ENCODE measurements around the gene BCLAF3. TPM values are rescaled to one million over a fixed set of nuclear protein-coding genes. Genes with fewer than 3 reads are reported as not detected.
A peak's percentile ranks its signal among the peaks of the same experiment; 100 is the strongest.

The BCLAF3 gene
- total RNA-seq, 4 donors from 2014 or later = 11.6 to 22.2 (median 16.5) TPM

DNA sequence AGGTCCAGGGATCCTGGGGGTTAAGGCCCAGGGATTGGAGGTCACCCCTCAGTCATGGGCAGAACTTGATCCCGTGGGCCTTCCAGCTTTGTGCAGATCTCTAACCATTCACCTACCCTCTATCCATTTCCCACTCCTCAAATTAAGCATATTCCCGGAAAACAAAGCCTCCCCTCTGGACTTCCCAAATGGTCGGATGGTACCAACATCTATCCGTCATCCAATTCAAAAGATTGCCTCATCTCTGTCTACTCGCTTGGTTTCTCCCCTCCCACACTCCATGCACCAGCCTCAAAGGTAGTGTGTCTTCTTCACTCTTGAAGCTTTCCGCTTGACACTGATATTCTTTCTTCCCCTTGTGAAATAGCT is 473 bp upstream of the BCLAF3 start:
- Histone ChIP-seq H3K4me3 (peak overlapping the region; percentile 11 to 85 (median 38)), H3K4me1 (peaks cover 0 to 14% (median 0%) of the 10 kb centered on the region in 4 donors), H3K9me3 (no peaks in the 10 kb centered on the region), H3K36me3 (no peaks in the 10 kb centered on the region), H3K27me3 (peaks cover 0 to 3% of the 10 kb centered on the region in 2 donors), H3K27ac (peak overlapping the region in 3 of 4 donors; percentile 68 to 84 (median 75))
- DNase-seq (ENCODE audit: low spot score in 2 of 2) = no peak
- 64 to 72% methylated on average over 5 to 6 of the region's 6 CpGs for WGBS, 2 donors
- no peak for TF ChIP-seq POLR2A (IDR thresholded peaks at IDR 0.05)
- TF ChIP-seq CTCF (IDR thresholded peaks at IDR 0.05) = peak in 1 of 5 experiments; percentile 2
- TF ChIP-seq EP300 (IDR thresholded peaks at IDR 0.05) = no peak

DNA sequence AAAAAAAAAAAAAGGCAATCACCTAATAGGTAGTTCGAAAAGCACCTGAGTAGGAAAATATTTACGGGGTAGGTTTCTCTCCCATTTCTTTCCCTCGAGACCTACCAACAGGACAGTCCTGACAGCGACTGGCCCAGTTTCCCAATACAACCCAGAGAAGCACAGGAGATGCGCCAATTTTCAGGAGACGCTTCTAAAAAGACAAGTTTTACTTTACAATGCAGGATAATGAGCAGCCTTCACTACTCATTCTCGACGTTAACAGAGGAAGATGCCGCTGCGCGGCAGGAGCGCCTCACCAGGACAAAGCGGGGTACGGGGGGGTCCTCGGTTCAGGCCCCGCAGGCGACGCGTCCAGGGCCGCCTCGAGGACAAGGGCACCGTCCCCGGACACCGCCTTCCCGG is 708 bp downstream of the BCLAF3 start:
- no peak for DNase-seq (ENCODE audit: low spot score in 2 of 2)
- WGBS, 2 donors = 5 to 36% methylated on average over 12 to 17 of the region's 25 CpGs
- TF ChIP-seq CTCF (IDR thresholded peaks at IDR 0.05) = no peak
- Histone ChIP-seq H3K4me3 (peak overlapping the region; percentile 58 to 85 (median 64)), H3K9me3 (no peaks in the 10 kb centered on the region), H3K27ac (peak overlapping the region; percentile 39 to 84 (median 82)), H3K36me3 (no peaks in the 10 kb centered on the region), H3K4me1 (peaks cover 0 to 14% (median 0%) of the 10 kb centered on the region in 4 donors), H3K27me3 (peaks cover 0 to 3% of the 10 kb centered on the region in 2 donors)

DNA sequence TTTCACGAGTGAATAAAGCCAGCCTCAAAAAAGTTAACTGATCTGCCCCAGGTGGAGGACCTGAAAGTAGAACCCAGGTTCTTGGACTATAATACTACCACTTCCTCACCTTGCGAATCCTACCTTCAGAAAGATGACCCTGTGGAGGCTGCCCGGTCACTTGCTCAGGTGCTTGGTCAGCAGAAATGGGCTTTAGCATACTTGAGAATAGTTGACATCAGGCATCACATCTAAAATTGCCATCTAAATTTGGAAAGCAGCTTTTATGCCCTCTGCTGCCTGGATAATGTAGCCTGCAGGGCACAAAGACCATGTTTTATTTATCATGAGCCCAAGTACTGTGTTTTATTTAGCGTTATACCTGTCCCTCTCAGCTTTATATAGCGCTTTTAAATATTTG is 3.0 kb downstream of the BCLAF3 start:
- Histone ChIP-seq H3K9me3 (no peaks in the 10 kb centered on the region), H3K27me3 (peaks cover 0 to 3% of the 10 kb centered on the region in 2 donors), H3K36me3 (no peaks in the 10 kb centered on the region), H3K4me3 (no peak overlapping the region), H3K27ac (no peak overlapping the region), H3K4me1 (peaks cover 0 to 14% (median 0%) of the 10 kb centered on the region in 4 donors)
- WGBS, 2 donors = 86 to 88% methylated on average over 5 of the region's 5 CpGs
- TF ChIP-seq EP300 (IDR thresholded peaks at IDR 0.05) (no peak), CTCF (IDR thresholded peaks at IDR 0.05) (no peak), POLR2A (IDR thresholded peaks at IDR 0.05) (no peak)
- no peak for DNase-seq (ENCODE audit: low spot score in 2 of 2)

- WGBS, 2 donors = 73 to 75% methylated on average over 3 of the region's 3 CpGs
- peaks cover 0 to 3% of the 10 kb centered on the region in 2 donors for H3K27me3 ChIP-seq
- no peaks in the 10 kb centered on the region for H3K36me3 ChIP-seq
- peaks cover 0 to 14% (median 0%) of the 10 kb centered on the region in 4 donors for H3K4me1 ChIP-seq
- no peak for DNase-seq (ENCODE audit: low spot score in 2 of 2)
- TF ChIP-seq CTCF (IDR thresholded peaks at IDR 0.05) (no peak), POLR2A (IDR thresholded peaks at IDR 0.05) (no peak), EP300 (IDR thresholded peaks at IDR 0.05) (no peak)
- no peaks in the 10 kb centered on the region for H3K9me3 ChIP-seq
- H3K27ac ChIP-seq = no peak overlapping the region
- H3K4me3 ChIP-seq = no peak overlapping the region
These were observed 4.3 kb downstream of the BCLAF3 start for GRCh38 chrX:19986531-19986930.

GRCh38 chrX:19981947-19982346 is 8.9 kb downstream of the BCLAF3 start:
- DNase-seq (ENCODE audit: low spot score in 2 of 2) = no peak
- H3K9me3 ChIP-seq = no peaks in the 10 kb centered on the region
- H3K36me3 ChIP-seq = peaks cover 0 to 5% (median 0%) of the 10 kb centered on the region in 3 donors
- 33 to 48% methylated on average over 2 of the region's 2 CpGs for WGBS, 2 donors
- no peak overlapping the region for H3K4me3 ChIP-seq
- H3K27me3 ChIP-seq = no peaks in the 10 kb centered on the region
- no peak overlapping the region for H3K27ac ChIP-seq
- peaks cover 0 to 9% (median 0%) of the 10 kb centered on the region in 4 donors for H3K4me1 ChIP-seq
- TF ChIP-seq CTCF (IDR thresholded peaks at IDR 0.05) (no peak), POLR2A (IDR thresholded peaks at IDR 0.05) (no peak), EP300 (IDR thresholded peaks at IDR 0.05) (no peak)

Data from tibial nerve (tissue), 4 donors.